NT2/D1 (cell line): ENCODE measurements around the gene NEK1.

Experiments used
- SUZ12 ChIP-seq: IDR thresholded peaks from 2 replicates; pipeline ENCODE4 v1.6.1; 2011; ENCODE audit not compliant: insufficient read length, insufficient read depth; ENCODE audit errors: extremely low read depth
- YY1 ChIP-seq: IDR thresholded peaks from 2 replicates; pipeline ENCODE4 v1.6.1; 2011; ENCODE audit not compliant: insufficient read length, insufficient read depth

DNA sequence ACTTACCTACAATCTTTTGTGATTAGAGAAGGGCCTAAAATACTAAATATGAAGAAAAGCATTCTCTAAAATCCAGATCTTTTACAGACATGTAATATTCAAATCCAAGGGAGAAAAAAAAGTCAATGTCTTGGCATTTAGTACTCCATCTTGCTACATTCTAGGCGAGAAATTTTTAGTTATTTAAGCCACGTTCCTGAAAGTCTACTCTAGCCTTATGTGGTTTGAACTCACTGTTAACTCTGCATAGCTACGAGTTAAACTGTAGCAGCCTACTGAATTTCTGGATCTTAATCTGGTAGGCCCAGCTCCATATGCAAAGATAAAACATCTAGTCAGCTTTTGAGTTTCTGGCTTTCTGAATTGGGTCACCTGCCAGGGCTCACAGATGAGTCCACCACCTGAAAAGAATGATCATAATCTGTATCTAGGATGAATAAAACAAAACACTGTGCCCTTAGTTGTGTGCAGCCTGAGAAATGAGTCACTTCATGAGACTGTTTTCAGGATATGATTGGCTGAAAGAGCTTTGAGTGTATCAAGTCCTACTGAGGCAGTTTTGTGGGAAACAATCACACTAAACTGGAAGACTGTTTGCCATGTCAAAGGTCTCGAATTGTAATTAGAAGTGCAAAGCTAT lies 3.2 kb upstream of the NEK1 start:
- TF ChIP-seq YY1 = no peak
- TF ChIP-seq SUZ12 = no peak
